ENCODE results near the gene TTC3. TPM values are rescaled to one million over a fixed set of nuclear protein-coding genes. Genes with fewer than 3 reads are reported as not detected.
A peak's percentile ranks its signal among the peaks of the same experiment; 100 is the strongest.

TTC3 gene
- total and polyA plus RNA-seq, 2 experiments from 2014 or later: 87.7 to 170 TPM

DNA sequence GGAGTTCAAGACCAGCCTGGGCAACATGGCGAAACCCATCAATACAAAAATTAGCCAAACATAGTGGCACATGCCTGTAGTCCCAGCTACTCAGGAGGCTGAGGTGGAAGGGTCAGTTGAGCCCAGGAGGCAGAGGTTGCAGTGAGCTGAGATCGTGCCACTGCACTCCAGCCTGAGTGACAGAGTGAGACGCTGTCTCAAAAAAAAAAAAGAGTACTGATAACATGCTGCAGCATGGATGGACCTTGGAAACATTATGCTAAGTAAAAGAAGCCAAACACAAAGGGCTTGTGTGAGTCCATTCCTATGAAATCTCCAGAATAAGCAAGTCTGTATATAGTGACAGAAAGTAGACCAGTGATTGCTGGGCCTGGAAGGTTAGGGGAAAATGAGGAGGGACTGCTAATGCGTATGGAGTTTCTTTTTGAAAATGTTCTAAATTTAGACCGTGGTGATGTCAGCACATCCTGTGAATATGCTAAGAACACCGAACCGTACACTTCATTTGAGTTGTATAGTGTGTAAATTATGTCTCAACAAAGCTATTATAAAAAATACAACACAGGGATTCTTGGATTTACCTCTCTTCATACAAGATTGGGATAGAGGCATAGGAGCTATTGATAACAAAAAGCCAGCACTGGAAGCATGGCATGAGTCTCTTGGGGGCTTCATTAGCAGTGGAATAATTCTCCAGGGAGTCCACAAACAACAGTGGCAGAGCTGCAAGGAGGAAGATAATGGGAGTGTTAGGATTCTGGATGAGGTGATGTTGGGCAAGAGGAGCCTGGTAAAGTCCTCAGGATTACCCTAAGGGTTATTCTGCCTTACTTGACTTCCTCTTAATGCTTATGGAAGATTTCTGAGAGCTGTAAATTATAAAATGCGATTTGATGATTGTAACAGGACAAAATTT lies 73.5 kb downstream of the TTC3 start:
- Histone ChIP-seq H3K36me3 (peaks cover 35% of the 10 kb centered on the region), H3K9me3 (ENCODE audit: low read depth) (no peaks in the 10 kb centered on the region), H3K27ac (peak overlapping the region; percentile 49), H3K27me3 (no peaks in the 10 kb centered on the region), H3K4me1 (ENCODE audit: low read depth) (peaks cover 11% of the 10 kb centered on the region), H3K4me3 (no peak overlapping the region)
- DNase-seq (ENCODE audit: low read depth in 1 of 2, low spot score in 1 of 2): peak; percentile 5 to 48
- TF ChIP-seq, protein P1, sequence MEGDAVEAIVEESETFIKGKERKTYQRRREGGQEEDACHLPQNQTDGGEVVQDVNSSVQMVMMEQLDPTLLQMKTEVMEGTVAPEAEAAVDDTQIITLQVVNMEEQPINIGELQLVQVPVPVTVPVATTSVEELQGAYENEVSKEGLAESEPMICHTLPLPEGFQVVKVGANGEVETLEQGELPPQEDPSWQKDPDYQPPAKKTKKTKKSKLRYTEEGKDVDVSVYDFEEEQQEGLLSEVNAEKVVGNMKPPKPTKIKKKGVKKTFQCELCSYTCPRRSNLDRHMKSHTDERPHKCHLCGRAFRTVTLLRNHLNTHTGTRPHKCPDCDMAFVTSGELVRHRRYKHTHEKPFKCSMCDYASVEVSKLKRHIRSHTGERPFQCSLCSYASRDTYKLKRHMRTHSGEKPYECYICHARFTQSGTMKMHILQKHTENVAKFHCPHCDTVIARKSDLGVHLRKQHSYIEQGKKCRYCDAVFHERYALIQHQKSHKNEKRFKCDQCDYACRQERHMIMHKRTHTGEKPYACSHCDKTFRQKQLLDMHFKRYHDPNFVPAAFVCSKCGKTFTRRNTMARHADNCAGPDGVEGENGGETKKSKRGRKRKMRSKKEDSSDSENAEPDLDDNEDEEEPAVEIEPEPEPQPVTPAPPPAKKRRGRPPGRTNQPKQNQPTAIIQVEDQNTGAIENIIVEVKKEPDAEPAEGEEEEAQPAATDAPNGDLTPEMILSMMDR (IDR thresholded peaks at IDR 0.05; ENCODE audit: low read depth, low read length): no peak

- no peak overlapping the region for H3K4me3 ChIP-seq
- no peak overlapping the region for H3K27ac ChIP-seq
- no peaks in the 10 kb centered on the region for H3K9me3 ChIP-seq (ENCODE audit: low read depth)
- H3K27me3 ChIP-seq: no peaks in the 10 kb centered on the region
- H3K36me3 ChIP-seq: peaks cover 47% of the 10 kb centered on the region
- peak in 1 of 2 donors; percentile 83 for DNase-seq (ENCODE audit: low read depth in 1 of 2, low spot score in 1 of 2)
- TF ChIP-seq, protein P1 (IDR thresholded peaks at IDR 0.05; ENCODE audit: low read depth, low read length): no peak
- H3K4me1 ChIP-seq (ENCODE audit: low read depth): peaks cover 11% of the 10 kb centered on the region
Measured at GRCh38 chr21:37149411-37149810, 76.4 kb downstream of the TTC3 start.

DNA sequence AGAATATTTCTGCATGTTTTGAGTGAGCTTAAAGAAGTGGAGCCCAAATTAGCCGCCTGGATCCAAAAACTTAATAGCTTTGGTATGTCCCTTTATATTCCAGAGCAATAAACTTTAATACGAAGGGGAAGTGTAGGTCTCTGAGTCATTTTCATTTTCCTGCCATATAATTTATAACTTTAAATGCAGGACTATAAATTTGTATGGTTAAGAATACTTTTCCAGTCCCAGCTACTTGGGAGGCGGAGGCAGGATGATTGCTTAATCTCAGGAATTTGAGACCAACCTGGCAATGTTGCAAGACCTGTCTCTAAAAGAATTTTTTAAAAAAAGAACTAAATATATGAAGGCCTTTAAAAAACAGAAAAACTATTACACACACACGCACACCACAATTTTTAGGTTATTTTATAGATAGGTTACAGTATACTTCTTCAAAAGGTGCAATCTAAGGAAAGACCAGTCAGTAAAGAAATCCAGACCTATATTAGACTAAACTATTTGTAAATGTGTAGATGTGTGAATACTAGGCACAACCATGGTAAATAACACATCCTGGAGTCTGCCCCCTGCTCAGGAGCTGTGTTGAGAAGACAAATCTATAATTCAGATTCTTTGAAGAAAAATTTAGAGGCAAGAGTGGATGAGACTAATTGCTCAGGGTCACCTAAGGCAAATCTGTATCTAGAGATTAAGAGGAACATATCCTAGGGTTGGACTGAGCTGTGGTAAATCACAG lies 80.3 kb downstream of the TTC3 start:
- no peaks in the 10 kb centered on the region for H3K27me3 ChIP-seq
- no peak overlapping the region for H3K4me3 ChIP-seq
- peak in 1 of 2 donors; percentile 88 for DNase-seq (ENCODE audit: low read depth in 1 of 2, low spot score in 1 of 2)
- H3K9me3 ChIP-seq (ENCODE audit: low read depth): no peaks in the 10 kb centered on the region
- no peaks in the 10 kb centered on the region for H3K4me1 ChIP-seq (ENCODE audit: low read depth)
- peak overlapping the region; percentile 22 for H3K27ac ChIP-seq
- H3K36me3 ChIP-seq: peaks cover 43% of the 10 kb centered on the region
- TF ChIP-seq, protein P1 (IDR thresholded peaks at IDR 0.05; ENCODE audit: low read depth, low read length): no peak

DNA sequence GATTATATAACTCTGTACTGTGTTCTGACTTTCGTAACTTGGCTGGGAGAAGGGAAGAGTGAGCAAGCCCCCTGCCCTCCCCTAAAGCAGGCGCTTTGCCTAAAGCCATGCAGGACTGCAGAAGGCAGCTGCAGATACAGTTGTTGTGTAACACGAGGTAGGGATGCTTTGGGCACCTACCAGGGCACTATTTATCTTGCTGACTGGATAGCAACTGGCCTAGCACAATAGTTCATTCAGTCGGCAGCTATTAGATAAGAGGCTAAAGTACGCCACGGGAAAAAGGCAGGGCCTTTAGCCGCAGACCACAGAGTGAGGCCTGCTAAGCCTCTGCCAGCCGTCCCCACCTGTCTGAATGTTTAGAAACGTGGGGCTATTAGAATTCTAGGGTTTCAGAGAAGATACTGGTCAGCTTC lies 80.9 kb downstream of the TTC3 start:
- peaks cover 37% of the 10 kb centered on the region for H3K36me3 ChIP-seq
- H3K9me3 ChIP-seq (ENCODE audit: low read depth): no peaks in the 10 kb centered on the region
- H3K27ac ChIP-seq: peak overlapping the region; percentile 22
- no peak overlapping the region for H3K4me3 ChIP-seq
- peak in 1 of 2 donors; percentile 83 for DNase-seq (ENCODE audit: low read depth in 1 of 2, low spot score in 1 of 2)
- TF ChIP-seq, protein P1 (IDR thresholded peaks at IDR 0.05; ENCODE audit: low read depth, low read length): no peak
- H3K27me3 ChIP-seq: no peaks in the 10 kb centered on the region
- no peaks in the 10 kb centered on the region for H3K4me1 ChIP-seq (ENCODE audit: low read depth)

- Histone ChIP-seq H3K27me3 (no peaks in the 10 kb centered on the region), H3K9me3 (ENCODE audit: low read depth) (no peaks in the 10 kb centered on the region), H3K4me3 (no peak overlapping the region), H3K36me3 (peaks cover 41% of the 10 kb centered on the region), H3K4me1 (ENCODE audit: low read depth) (no peaks in the 10 kb centered on the region), H3K27ac (no peak overlapping the region)
- TF ChIP-seq, protein P1 (IDR thresholded peaks at IDR 0.05; ENCODE audit: low read depth, low read length): no peak
- no peak for DNase-seq (ENCODE audit: low read depth in 1 of 2, low spot score in 1 of 2)
Measured at GRCh38 chr21:37155186-37155585, 82.1 kb downstream of the TTC3 start.
